K562 (cell line): ENCODE results near the gene POLR1A.

Experiments used
- CREBBP ChIP-seq: IDR thresholded peaks from one replicate; pipeline ENCODE4 v1.6.1; 2012; ENCODE audit warnings: low read depth, mild to moderate bottlenecking, control low read depth, inconsistent platforms, low read length
- TF ChIP-seq, protein P1 (sequence below), 3 experiments: IDR thresholded peaks in 2 of 3; conservative IDR thresholded peaks in 1 of 3; 2 replicates each; pipeline ENCODE4 v1.5.1; 2011 to 2012; ENCODE audit warnings: low read length in 3 of 3, mild to moderate bottlenecking in 3 of 3, control low read depth in 2 of 3, improper control_type of control experiment in 1 of 3, inconsistent platforms in 1 of 3, low read depth in 1 of 3, mixed read lengths in 1 of 3, moderate library complexity in 1 of 3; ENCODE audit not compliant: insufficient read depth in 2 of 3

DNA sequence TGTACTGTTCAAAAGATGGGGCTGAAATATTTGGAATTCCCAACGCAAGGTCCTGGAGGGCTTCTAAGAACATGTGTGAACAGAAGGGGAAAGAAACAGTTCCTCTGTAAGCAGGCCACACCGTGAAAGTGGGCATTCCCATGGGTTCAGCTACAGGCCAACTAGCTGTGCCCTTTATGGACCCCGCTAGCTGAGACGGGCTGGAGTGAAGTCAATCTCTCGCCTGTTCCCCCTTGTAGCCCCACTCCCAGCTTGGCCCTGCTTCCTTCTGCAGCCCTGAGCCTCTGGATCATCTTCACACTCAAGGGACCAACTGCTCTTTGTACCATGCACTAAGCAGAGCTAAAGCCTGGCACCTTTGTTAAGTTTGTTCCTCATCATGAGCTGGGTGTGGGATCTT is 55.4 kb downstream of the POLR1A start:
- TF ChIP-seq CREBBP: no peak
- TF ChIP-seq, protein P1, sequence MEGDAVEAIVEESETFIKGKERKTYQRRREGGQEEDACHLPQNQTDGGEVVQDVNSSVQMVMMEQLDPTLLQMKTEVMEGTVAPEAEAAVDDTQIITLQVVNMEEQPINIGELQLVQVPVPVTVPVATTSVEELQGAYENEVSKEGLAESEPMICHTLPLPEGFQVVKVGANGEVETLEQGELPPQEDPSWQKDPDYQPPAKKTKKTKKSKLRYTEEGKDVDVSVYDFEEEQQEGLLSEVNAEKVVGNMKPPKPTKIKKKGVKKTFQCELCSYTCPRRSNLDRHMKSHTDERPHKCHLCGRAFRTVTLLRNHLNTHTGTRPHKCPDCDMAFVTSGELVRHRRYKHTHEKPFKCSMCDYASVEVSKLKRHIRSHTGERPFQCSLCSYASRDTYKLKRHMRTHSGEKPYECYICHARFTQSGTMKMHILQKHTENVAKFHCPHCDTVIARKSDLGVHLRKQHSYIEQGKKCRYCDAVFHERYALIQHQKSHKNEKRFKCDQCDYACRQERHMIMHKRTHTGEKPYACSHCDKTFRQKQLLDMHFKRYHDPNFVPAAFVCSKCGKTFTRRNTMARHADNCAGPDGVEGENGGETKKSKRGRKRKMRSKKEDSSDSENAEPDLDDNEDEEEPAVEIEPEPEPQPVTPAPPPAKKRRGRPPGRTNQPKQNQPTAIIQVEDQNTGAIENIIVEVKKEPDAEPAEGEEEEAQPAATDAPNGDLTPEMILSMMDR (IDR thresholded peaks at IDR 0.05 in 2 of 3, conservative IDR thresholded peaks at IDR 0.05 in 1 of 3; ENCODE audit: insufficient read depth in 2 of 3, low read depth in 1 of 3, low read length in 3 of 3): no peak
